ENCODE data around the gene HMGXB3.
"Not testable (repeated sequence)": the region's sequence is repeated elsewhere in the genome, so short reads cannot be mapped to it uniquely, and the experiment has no call there.

The HMGXB3 gene

DNA sequence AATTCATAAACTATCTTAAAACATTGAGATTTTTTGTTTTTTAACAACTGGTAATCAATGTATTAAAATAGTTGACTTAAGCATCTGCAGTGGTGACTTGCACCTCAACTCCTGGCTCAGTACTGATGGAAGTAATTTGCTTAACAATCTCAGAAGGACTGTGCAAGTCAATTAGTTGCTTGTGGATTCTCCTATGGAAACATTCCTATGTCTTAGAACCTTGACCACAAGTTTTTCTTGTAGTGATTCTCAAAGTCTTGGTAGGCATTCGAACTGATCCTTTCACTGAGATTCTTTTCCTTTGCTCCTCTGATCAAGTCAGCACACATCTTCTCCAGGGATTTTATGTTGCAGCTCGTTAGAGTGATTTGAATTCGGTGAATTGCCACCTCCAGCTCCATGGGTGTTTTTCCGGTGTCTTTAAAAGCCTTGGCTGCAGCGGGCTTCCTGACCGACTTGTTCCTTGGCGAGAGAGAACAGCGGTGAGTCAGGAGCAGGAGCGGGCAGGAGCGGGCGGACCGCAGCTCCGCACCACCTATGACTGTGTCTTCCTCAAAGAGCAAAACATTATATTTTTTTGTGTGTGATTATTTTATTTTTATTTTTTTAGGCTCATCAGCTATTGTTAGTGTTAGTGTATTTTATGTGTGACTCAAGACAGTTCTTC is 21.1 kb downstream of the HMGXB3 start:
- DNase-seq (ENCODE audit: low read depth) = no peak
- TF ChIP-seq, protein P1, sequence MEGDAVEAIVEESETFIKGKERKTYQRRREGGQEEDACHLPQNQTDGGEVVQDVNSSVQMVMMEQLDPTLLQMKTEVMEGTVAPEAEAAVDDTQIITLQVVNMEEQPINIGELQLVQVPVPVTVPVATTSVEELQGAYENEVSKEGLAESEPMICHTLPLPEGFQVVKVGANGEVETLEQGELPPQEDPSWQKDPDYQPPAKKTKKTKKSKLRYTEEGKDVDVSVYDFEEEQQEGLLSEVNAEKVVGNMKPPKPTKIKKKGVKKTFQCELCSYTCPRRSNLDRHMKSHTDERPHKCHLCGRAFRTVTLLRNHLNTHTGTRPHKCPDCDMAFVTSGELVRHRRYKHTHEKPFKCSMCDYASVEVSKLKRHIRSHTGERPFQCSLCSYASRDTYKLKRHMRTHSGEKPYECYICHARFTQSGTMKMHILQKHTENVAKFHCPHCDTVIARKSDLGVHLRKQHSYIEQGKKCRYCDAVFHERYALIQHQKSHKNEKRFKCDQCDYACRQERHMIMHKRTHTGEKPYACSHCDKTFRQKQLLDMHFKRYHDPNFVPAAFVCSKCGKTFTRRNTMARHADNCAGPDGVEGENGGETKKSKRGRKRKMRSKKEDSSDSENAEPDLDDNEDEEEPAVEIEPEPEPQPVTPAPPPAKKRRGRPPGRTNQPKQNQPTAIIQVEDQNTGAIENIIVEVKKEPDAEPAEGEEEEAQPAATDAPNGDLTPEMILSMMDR (IDR thresholded peaks at IDR 0.05; ENCODE audit: low read depth, low read length, missing control alignments) = no peak
- H3K4me3 ChIP-seq (ENCODE audit: low read depth, low read length) = no peak overlapping the region

DNA sequence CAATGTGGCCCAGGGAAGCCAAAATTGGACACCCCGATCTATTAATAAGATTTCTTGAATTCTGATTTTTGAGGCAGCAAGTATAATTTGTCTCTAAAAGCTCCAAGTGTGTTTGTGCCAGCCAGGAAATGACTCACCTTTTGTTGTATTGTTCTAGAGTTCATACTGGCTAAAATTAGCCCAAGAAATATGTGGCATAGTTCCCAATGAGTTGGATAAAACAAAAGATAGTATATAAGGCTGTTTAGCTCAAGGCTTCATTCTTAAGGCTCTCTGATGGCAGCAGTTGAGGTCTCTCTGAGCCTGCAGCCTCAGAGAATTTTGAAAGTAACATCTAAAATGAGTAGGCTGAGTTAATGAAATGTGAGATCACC is 21.6 kb downstream of the HMGXB3 start:
- TF ChIP-seq, protein P1 (IDR thresholded peaks at IDR 0.05; ENCODE audit: low read depth, low read length, missing control alignments) = no peak
- no peak for DNase-seq (ENCODE audit: low read depth)
- H3K4me3 ChIP-seq (ENCODE audit: low read depth, low read length) = no peak overlapping the region

DNA sequence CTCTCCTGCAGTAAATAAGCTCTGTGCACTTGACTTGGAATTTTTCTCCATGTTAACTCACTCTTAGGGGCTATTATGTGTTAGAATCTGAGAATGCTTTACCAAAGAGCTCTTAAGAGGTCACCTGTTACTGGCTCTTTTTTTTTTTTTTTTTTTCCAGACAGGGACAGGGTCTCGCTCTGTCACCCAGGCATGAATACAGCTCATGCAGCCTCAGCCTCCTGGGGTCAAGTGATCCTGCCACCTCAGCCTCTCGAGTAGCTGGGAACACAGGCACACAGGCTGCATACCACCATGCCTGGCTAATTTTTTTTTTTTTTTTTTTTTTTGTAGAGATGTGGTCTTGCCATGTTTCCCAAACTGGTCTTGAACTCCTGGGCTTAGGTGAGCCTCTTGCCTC is 22.1 kb downstream of the HMGXB3 start:
- no peak for DNase-seq (ENCODE audit: low read depth)
- TF ChIP-seq, protein P1 (IDR thresholded peaks at IDR 0.05; ENCODE audit: low read depth, low read length, missing control alignments) = no peak
- no peak overlapping the region for H3K4me3 ChIP-seq (ENCODE audit: low read depth, low read length)

DNA sequence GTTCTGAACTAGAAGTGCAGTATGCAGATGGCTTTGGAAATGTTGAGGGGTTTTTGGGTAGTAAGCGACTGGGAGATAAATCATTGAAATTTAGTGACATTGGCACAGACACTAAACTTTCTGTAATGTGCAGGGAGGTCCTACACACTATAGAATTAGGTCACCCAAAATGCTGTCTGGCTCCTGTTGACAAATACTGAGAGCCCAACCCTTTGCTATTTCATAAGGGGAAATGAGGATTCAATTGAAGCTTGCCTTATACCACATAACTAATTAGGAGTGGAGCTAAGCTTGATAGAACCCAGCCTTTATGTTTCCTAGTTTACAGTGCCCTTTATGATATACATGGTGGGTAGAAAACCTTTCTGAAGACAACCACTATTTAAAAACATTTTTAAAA is 22.6 kb downstream of the HMGXB3 start:
- DNase-seq (ENCODE audit: low read depth) = no peak
- H3K4me3 ChIP-seq (ENCODE audit: low read depth, low read length) = no peak overlapping the region
- TF ChIP-seq, protein P1 (IDR thresholded peaks at IDR 0.05; ENCODE audit: low read depth, low read length, missing control alignments) = no peak

DNA sequence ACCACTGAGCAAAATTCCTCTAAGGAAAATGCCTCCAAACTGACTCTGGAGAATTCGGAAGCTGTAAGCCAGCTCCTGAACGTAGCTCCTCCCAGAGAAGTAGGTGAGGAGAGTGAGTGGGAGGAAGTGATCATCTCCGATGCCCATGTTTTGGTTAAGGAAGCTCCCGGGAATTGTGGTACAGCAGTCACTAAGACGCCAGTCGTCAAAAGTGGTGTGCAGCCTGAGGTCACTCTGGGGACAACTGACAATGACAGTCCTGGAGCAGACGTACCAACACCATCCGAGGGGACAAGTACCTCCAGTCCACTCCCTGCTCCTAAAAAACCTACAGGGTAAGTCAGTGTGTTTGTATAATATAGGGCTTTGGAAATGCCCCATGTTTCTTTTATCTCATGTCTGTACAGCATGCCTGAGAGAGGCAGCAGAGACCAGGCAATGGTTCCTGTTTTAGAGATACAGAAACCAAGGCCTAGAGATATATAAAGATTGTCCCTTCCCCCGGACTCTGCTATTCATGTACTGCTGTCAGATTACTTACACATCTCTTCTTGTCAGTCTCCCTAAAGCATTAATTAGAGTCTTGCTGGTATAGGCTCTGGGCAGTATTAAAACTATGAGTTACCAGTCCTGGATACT is 23.9 kb downstream of the HMGXB3 start:
- no peak for DNase-seq (ENCODE audit: low read depth)
- no peak overlapping the region for H3K4me3 ChIP-seq (ENCODE audit: low read depth, low read length)
- TF ChIP-seq, protein P1 (IDR thresholded peaks at IDR 0.05; ENCODE audit: low read depth, low read length, missing control alignments) = no peak

DNA sequence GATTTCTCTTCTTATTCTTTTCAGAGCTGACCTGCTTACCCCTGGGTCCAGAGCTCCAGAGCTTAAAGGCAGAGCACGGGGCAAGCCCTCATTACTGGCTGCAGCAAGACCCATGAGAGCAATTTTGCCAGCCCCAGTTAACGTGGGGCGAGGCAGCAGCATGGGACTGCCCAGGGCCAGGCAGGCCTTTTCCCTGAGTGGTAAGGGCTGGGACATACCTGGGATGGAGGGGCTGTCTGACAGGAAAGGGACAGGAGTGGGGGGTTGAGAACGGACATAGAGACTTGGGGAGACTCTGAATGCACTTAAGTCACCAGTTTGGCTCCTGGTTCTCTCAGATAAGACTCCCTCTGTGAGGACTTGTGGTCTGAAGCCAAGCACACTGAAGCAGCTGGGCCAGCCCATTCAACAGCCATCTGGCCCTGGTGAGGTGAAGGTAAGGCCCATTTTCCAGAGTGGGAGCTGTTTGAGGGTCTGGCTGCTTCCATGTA is 26.2 kb downstream of the HMGXB3 start:
- no peak for DNase-seq (ENCODE audit: low read depth)
- H3K4me3 ChIP-seq (ENCODE audit: low read depth, low read length) = no peak overlapping the region
- TF ChIP-seq, protein P1 (IDR thresholded peaks at IDR 0.05; ENCODE audit: low read depth, low read length, missing control alignments) = no peak

DNA sequence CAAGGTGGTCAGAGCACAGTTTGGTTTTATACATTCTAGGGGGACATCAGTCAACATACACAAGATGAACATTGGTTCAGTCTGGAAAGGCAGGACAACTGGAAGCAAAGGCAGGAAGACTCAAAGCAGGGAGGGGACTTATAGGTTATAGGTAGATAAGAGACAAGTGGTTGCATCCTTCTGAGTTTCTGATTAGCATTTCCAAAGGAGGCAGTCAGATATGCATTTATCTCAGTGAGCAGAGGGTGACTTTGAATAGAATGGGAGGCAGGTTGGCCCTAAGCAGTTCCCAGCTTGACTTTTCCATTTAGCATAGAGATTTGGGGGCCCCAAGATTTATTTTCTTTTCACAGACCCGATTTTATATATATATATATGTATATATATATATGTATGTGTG is 27.5 kb downstream of the HMGXB3 start:
- not testable (repeated sequence) for H3K4me3 ChIP-seq (ENCODE audit: low read depth, low read length); DNase-seq (ENCODE audit: low read depth)

Measured in GM12864 (cell line).